Measurements from ENCODE around the gene ODF2. TPM values are rescaled to one million over a fixed set of nuclear protein-coding genes. Genes with fewer than 3 reads are reported as not detected.

Gene ODF2
- total and polyA plus RNA-seq, 2 of the 13 experiments (the other 11 are each of a cell fraction or from before 2014, with no cell fraction given), result 9.8 to 31.3 TPM

DNA sequence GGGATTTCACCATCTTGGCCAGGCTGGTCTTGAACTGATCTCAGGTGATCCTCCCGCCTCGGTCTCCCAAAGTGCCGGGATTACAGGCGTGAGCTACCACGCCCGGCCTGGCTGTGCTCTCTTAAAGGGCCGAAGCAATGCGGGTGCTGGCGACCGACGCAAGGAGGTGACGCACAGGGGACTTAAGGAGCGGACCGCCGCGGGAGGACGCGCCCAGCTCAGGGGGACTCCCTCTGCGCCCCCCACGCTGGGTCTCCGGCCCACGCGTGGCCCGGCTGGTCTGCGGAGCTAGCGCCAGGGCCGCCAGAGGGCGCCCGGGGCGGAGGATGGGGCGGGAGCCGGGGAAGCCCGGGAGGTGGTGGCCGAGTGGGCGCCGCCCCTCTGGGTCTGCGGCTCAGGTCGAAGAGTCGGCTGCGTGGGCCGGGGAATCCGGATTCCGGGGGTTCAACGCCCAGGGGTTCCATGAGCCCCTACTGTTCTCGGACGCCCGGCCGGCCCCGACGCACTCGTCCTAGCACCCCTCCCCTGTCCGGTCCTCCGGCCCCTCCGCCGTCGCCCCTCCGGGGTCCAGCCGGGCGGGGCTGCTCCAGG lies 35.7 kb upstream of the ODF2 start (continued):
- TF ChIP-seq, protein P1, sequence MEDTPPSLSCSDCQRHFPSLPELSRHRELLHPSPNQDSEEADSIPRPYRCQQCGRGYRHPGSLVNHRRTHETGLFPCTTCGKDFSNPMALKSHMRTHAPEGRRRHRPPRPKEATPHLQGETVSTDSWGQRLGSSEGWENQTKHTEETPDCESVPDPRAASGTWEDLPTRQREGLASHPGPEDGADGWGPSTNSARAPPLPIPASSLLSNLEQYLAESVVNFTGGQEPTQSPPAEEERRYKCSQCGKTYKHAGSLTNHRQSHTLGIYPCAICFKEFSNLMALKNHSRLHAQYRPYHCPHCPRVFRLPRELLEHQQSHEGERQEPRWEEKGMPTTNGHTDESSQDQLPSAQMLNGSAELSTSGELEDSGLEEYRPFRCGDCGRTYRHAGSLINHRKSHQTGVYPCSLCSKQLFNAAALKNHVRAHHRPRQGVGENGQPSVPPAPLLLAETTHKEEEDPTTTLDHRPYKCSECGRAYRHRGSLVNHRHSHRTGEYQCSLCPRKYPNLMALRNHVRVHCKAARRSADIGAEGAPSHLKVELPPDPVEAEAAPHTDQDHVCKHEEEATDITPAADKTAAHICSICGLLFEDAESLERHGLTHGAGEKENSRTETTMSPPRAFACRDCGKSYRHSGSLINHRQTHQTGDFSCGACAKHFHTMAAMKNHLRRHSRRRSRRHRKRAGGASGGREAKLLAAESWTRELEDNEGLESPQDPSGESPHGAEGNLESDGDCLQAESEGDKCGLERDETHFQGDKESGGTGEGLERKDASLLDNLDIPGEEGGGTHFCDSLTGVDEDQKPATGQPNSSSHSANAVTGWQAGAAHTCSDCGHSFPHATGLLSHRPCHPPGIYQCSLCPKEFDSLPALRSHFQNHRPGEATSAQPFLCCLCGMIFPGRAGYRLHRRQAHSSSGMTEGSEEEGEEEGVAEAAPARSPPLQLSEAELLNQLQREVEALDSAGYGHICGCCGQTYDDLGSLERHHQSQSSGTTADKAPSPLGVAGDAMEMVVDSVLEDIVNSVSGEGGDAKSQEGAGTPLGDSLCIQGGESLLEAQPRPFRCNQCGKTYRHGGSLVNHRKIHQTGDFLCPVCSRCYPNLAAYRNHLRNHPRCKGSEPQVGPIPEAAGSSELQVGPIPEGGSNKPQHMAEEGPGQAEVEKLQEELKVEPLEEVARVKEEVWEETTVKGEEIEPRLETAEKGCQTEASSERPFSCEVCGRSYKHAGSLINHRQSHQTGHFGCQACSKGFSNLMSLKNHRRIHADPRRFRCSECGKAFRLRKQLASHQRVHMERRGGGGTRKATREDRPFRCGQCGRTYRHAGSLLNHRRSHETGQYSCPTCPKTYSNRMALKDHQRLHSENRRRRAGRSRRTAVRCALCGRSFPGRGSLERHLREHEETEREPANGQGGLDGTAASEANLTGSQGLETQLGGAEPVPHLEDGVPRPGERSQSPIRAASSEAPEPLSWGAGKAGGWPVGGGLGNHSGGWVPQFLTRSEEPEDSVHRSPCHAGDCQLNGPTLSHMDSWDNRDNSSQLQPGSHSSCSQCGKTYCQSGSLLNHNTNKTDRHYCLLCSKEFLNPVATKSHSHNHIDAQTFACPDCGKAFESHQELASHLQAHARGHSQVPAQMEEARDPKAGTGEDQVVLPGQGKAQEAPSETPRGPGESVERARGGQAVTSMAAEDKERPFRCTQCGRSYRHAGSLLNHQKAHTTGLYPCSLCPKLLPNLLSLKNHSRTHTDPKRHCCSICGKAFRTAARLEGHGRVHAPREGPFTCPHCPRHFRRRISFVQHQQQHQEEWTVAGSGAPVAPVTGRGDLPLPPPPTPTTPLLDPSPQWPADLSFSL (CRISPR knock-in tag; IDR thresholded peaks at IDR 0.05), result no peak
- 0 out of 2 replicates have a peak, but pooled peaks have one; percentile 36 for TF ChIP-seq ZFP37 (CRISPR knock-in tag; IDR thresholded peaks at IDR 0.05; ENCODE audit: borderline replicate concordance)
- TF ChIP-seq, protein P2, sequence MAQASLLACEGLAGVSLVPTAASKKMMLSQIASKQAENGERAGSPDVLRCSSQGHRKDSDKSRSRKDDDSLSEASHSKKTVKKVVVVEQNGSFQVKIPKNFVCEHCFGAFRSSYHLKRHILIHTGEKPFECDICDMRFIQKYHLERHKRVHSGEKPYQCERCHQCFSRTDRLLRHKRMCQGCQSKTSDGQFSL (CRISPR knock-in tag; IDR thresholded peaks at IDR 0.05), result 0 out of 2 replicates have a peak, but pooled peaks have one; percentile 50
- no peak for TF ChIP-seq ZNF468 (CRISPR knock-in tag; IDR thresholded peaks at IDR 0.05)
- TF ChIP-seq DR1 (CRISPR knock-in tag; IDR thresholded peaks at IDR 0.05), result 0 out of 2 replicates have a peak, but pooled peaks have one; percentile 23
- 0 out of 2 replicates have a peak, but pooled peaks have one; percentile 65 for TF ChIP-seq ZNF713 (CRISPR knock-in tag; IDR thresholded peaks at IDR 0.05)
- TF ChIP-seq ZNF33B (CRISPR knock-in tag; IDR thresholded peaks at IDR 0.05), result 0 out of 2 replicates have a peak, but pooled peaks have one; percentile 88
- TF ChIP-seq POGZ (CRISPR knock-in tag; IDR thresholded peaks at IDR 0.05), result no peak
- no peak for TF ChIP-seq MAF1 (CRISPR knock-in tag; IDR thresholded peaks at IDR 0.05; ENCODE audit: borderline replicate concordance)
- no peak for TF ChIP-seq ZNF672 (CRISPR knock-in tag; IDR thresholded peaks at IDR 0.05)
- 0 out of 2 replicates have a peak, but pooled peaks have one; percentile 6 for TF ChIP-seq ZFP90 (CRISPR knock-in tag; IDR thresholded peaks at IDR 0.05; ENCODE audit: borderline replicate concordance)
- TF ChIP-seq, protein P3, sequence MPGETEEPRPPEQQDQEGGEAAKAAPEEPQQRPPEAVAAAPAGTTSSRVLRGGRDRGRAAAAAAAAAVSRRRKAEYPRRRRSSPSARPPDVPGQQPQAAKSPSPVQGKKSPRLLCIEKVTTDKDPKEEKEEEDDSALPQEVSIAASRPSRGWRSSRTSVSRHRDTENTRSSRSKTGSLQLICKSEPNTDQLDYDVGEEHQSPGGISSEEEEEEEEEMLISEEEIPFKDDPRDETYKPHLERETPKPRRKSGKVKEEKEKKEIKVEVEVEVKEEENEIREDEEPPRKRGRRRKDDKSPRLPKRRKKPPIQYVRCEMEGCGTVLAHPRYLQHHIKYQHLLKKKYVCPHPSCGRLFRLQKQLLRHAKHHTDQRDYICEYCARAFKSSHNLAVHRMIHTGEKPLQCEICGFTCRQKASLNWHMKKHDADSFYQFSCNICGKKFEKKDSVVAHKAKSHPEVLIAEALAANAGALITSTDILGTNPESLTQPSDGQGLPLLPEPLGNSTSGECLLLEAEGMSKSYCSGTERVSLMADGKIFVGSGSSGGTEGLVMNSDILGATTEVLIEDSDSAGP (CRISPR knock-in tag; IDR thresholded peaks at IDR 0.05; ENCODE audit: borderline replicate concordance), result peak; percentile 98
- TF ChIP-seq SP1 (IDR thresholded peaks at IDR 0.05), result no peak
- peak; percentile 29; the same call in 1 of the 2 replicates for TF ChIP-seq SP1 (CRISPR knock-in tag; IDR thresholded peaks at IDR 0.05)
- peak; percentile 31; the same call in 1 of the 2 replicates for TF ChIP-seq MEIS2 (CRISPR knock-in tag; IDR thresholded peaks at IDR 0.05)
- no peak for TF ChIP-seq ATF7-NPFF (CRISPR knock-in tag; IDR thresholded peaks at IDR 0.05; ENCODE audit: low read depth)
- TF ChIP-seq, protein P4, sequence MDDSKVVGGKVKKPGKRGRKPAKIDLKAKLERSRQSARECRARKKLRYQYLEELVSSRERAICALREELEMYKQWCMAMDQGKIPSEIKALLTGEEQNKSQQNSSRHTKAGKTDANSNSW (CRISPR knock-in tag; IDR thresholded peaks at IDR 0.05; ENCODE audit: borderline replicate concordance), result peak; percentile 67; the same call in 1 of the 2 replicates
- 0 out of 2 replicates have a peak, but pooled peaks have one; percentile 9 for TF ChIP-seq POLR2G (IDR thresholded peaks at IDR 0.05; ENCODE audit: low read depth, low read length)
- TF ChIP-seq, protein P5, sequence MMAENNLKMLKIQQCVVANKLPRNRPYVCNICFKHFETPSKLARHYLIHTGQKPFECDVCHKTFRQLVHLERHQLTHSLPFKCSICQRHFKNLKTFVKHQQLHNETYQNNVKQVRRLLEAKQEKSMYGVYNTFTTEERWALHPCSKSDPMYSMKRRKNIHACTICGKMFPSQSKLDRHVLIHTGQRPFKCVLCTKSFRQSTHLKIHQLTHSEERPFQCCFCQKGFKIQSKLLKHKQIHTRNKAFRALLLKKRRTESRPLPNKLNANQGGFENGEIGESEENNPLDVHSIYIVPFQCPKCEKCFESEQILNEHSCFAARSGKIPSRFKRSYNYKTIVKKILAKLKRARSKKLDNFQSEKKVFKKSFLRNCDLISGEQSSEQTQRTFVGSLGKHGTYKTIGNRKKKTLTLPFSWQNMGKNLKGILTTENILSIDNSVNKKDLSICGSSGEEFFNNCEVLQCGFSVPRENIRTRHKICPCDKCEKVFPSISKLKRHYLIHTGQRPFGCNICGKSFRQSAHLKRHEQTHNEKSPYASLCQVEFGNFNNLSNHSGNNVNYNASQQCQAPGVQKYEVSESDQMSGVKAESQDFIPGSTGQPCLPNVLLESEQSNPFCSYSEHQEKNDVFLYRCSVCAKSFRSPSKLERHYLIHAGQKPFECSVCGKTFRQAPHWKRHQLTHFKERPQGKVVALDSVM (CRISPR knock-in tag; IDR thresholded peaks at IDR 0.05), result peak; percentile 47; the same call in 1 of the 2 replicates

All from HepG2 (cell line).